ENCODE results near the gene TMEM270. TPM values are rescaled to one million over a fixed set of nuclear protein-coding genes. Genes with fewer than 3 reads are reported as not detected.

Gene TMEM270
- total RNA-seq, 1 donor from 2014 or later: not detected

DNA sequence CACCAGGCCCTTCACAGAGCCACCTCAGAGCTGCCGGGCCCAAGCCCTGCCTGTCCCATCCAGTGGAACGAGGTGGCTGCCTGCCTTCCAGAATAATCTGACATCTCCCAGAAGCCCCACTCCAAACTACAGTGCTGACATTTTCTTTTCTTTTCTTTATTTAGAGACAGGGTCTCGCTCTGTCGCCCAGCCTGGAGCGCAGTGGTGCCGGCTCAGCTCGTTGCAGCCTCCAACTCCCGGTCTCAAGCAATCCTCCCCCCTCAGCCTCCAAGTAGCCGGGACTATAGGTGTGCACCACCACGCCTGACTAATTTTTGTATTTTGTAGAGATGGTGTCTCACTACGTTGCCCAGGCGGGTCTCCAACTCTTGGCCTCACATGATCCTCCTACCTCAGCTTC lies 346 bp downstream of the TMEM270 start:
- Mint-ChIP-seq H3K27ac (ENCODE audit: unreplicated experiment) (no peak overlapping the region), H3K4me3 (ENCODE audit: unreplicated experiment) (no peak overlapping the region), H3K27me3 (ENCODE audit: unreplicated experiment) (peaks cover 5% of the 10 kb centered on the region), H3K36me3 (ENCODE audit: low read depth, unreplicated experiment) (no peaks in the 10 kb centered on the region), H3K4me1 (ENCODE audit: unreplicated experiment) (no peaks in the 10 kb centered on the region), H3K9me3 (ENCODE audit: unreplicated experiment) (peaks cover 4% of the 10 kb centered on the region)
- TF ChIP-seq, protein P1, sequence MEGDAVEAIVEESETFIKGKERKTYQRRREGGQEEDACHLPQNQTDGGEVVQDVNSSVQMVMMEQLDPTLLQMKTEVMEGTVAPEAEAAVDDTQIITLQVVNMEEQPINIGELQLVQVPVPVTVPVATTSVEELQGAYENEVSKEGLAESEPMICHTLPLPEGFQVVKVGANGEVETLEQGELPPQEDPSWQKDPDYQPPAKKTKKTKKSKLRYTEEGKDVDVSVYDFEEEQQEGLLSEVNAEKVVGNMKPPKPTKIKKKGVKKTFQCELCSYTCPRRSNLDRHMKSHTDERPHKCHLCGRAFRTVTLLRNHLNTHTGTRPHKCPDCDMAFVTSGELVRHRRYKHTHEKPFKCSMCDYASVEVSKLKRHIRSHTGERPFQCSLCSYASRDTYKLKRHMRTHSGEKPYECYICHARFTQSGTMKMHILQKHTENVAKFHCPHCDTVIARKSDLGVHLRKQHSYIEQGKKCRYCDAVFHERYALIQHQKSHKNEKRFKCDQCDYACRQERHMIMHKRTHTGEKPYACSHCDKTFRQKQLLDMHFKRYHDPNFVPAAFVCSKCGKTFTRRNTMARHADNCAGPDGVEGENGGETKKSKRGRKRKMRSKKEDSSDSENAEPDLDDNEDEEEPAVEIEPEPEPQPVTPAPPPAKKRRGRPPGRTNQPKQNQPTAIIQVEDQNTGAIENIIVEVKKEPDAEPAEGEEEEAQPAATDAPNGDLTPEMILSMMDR (IDR thresholded peaks at IDR 0.05; ENCODE audit: unreplicated experiment): no peak
- no peak for DNase-seq (ENCODE audit: low spot score)

DNA sequence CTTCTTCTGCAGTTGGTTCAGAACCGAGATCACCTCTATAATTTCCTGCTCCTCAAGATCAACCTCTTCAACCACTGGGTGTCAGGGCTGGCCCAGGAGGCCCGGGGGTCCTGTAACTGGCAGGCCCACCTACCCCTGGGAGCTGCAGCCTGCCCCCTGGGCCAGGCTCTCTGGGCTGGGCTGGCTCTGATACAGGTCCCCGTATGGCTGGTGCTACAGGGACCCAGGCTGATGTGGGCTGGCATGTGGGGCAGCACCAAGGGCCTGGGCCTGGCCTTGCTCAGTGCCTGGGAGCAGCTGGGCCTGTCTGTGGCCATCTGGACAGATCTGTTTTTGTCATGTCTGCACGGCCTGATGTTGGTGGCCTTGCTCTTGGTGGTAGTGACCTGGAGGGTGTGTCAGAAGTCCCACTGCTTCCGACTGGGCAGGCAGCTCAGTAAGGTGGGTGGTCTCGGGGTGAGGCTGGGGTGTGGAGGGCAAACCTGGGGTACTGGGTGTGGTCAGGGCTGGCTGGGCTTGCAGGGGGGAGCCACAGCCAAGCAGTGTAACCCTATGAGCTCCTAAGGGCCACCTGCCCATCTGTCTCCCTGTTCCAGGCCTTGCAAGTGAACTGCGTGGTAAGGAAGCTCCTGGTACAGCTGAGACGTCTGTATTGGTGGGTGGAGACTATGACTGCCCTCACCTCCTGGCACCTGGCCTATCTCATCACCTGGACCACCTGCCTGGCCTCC lies 4.2 kb downstream of the TMEM270 start:
- TF ChIP-seq, protein P1 (IDR thresholded peaks at IDR 0.05; ENCODE audit: unreplicated experiment): no peak
- Mint-ChIP-seq H3K9me3 (ENCODE audit: unreplicated experiment) (no peaks in the 10 kb centered on the region), H3K36me3 (ENCODE audit: low read depth, unreplicated experiment) (no peaks in the 10 kb centered on the region), H3K4me1 (ENCODE audit: unreplicated experiment) (peaks cover 2% of the 10 kb centered on the region), H3K27me3 (ENCODE audit: unreplicated experiment) (no peaks in the 10 kb centered on the region), H3K4me3 (ENCODE audit: unreplicated experiment) (no peak overlapping the region), H3K27ac (ENCODE audit: unreplicated experiment) (no peak overlapping the region)
- no peak for DNase-seq (ENCODE audit: low spot score)

DNA sequence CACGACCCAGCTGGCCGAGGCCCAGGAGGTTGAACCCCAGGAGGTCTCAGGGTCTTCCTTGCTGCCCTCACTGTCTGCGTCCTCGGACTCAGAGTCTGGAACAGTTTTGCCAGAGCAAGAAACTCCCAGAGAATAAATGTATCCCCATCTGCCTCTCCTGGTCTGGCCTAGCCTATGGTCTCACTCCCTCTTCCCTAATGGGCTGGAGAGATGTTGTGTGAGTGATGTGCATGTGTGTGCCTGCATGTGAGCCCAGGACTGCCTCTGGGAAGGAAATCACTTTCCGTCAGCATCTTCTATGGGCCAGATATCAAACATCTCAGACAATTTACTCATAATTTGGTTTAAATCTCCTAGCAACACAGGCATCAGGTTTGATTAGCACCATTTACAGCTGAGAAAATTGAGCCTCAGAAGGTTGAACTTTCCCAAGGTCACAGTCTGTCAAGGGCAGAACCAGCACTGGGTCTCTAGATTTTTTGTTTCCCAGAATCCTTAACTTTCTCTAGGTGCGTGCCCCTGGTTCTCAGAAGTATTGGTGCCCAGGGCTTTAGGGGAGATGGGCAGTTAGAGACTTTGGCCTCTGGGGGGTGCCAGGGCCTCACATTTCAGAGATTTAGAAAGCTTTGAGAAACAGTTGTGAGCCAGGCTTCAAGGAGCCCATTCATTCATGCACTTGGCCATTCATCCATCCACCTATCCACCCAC lies 4.9 kb downstream of the TMEM270 start:
- Mint-ChIP-seq H3K4me1 (ENCODE audit: unreplicated experiment) (peaks cover 2% of the 10 kb centered on the region), H3K36me3 (ENCODE audit: low read depth, unreplicated experiment) (no peaks in the 10 kb centered on the region), H3K27me3 (ENCODE audit: unreplicated experiment) (no peaks in the 10 kb centered on the region), H3K27ac (ENCODE audit: unreplicated experiment) (no peak overlapping the region), H3K4me3 (ENCODE audit: unreplicated experiment) (no peak overlapping the region), H3K9me3 (ENCODE audit: unreplicated experiment) (no peaks in the 10 kb centered on the region)
- TF ChIP-seq, protein P1 (IDR thresholded peaks at IDR 0.05; ENCODE audit: unreplicated experiment): peak; percentile 27
- DNase-seq (ENCODE audit: low spot score): peak; percentile 65

DNA sequence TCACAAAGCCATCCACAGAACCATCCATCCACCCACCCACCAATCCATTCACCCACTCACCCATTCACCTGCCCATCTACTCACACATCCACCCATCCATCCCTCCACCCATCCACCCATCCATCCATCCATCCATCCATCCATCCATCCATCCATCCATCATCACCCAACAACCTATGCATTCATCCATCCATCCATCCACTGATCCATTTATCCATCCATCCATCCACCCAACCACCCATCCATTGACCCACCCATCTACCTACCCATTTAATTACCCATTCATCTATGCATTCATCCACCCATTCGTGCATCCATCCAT lies 5.4 kb downstream of the TMEM270 start:
- Mint-ChIP-seq H3K27me3 (ENCODE audit: unreplicated experiment) (no peaks in the 10 kb centered on the region), H3K9me3 (ENCODE audit: unreplicated experiment) (no peaks in the 10 kb centered on the region), H3K27ac (ENCODE audit: unreplicated experiment) (no peak overlapping the region), H3K4me3 (ENCODE audit: unreplicated experiment) (no peak overlapping the region), H3K4me1 (ENCODE audit: unreplicated experiment) (peaks cover 2% of the 10 kb centered on the region), H3K36me3 (ENCODE audit: low read depth, unreplicated experiment) (no peaks in the 10 kb centered on the region)
- TF ChIP-seq, protein P1 (IDR thresholded peaks at IDR 0.05; ENCODE audit: unreplicated experiment): no peak
- DNase-seq (ENCODE audit: low spot score): no peak
